ENCODE data around the gene MPZL1.

MPZL1 gene

GRCh38 chr1:167701510-167701909 is 20.3 kb upstream of the MPZL1 start:
- ChIA-PET CTCF (interaction anchor here (1.0 to 6.3 kb wide), 3 partner anchors 9 to 161 kb away, joined by 3 to 47 read pairs (median 4); no protein-coding TSS in a partner anchor), POLR2A (interaction anchor here (0.7 kb wide), 1 partner anchor 26 kb away, joined by 4 read pairs; no protein-coding TSS in a partner anchor)
- no peak for DNase-seq (ENCODE audit: extremely low spot score)
- TF ChIP-seq, protein P1, sequence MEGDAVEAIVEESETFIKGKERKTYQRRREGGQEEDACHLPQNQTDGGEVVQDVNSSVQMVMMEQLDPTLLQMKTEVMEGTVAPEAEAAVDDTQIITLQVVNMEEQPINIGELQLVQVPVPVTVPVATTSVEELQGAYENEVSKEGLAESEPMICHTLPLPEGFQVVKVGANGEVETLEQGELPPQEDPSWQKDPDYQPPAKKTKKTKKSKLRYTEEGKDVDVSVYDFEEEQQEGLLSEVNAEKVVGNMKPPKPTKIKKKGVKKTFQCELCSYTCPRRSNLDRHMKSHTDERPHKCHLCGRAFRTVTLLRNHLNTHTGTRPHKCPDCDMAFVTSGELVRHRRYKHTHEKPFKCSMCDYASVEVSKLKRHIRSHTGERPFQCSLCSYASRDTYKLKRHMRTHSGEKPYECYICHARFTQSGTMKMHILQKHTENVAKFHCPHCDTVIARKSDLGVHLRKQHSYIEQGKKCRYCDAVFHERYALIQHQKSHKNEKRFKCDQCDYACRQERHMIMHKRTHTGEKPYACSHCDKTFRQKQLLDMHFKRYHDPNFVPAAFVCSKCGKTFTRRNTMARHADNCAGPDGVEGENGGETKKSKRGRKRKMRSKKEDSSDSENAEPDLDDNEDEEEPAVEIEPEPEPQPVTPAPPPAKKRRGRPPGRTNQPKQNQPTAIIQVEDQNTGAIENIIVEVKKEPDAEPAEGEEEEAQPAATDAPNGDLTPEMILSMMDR (IDR thresholded peaks at IDR 0.05; ENCODE audit: control extremely low read depth, extremely low read depth, low read depth, missing control alignments) = no peak

DNA sequence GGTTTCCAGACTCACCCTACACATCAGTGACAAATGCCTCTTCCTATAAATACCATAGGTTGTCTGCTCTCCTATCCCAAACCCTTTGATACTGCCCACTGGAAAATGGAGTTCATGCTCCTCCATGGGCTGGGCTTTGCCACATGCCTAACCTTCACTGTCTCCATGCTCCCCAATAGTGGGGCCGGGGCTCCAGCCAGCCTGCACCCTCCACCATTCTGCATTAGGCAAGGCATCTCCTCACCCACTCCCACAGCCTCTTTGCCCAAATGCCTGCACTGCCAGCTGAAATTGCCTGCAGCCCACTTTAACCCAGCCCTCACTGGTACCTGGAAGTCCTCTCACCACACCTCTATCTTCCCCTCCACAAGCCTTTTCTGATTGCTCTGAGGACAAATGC is 18.2 kb upstream of the MPZL1 start:
- TF ChIP-seq, protein P1 (IDR thresholded peaks at IDR 0.05; ENCODE audit: control extremely low read depth, extremely low read depth, low read depth, missing control alignments) = no peak
- no peak for DNase-seq (ENCODE audit: extremely low spot score)
- CTCF ChIA-PET = interaction anchor here (2.2 to 6.3 kb wide), 3 partner anchors 9 to 17 kb away, joined by 15 to 47 read pairs (median 17); no protein-coding TSS in a partner anchor
- POLR2A ChIA-PET = no interaction called here

DNA sequence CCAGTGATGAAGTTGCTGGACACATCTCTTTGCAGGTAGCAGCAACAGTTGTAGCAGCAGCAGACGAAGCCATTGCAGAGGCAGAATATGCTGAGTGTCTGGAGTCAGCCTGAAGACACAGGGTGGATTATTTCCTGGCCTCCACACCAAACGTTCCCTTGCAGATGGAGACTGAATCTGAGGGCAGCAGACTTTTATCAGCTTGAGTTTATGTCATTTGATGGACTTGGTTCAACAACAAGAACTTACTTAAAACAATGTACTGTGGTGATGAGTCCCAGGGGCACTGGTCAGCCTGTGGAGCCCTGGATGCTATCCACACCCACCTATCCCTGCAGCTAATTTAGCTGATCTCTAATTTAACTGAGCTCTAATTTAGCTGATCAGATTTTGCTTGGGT is 17.1 kb upstream of the MPZL1 start:
- TF ChIP-seq, protein P1 (IDR thresholded peaks at IDR 0.05; ENCODE audit: control extremely low read depth, extremely low read depth, low read depth, missing control alignments) = no peak
- no peak for DNase-seq (ENCODE audit: extremely low spot score)
- ChIA-PET CTCF (interaction anchor here (0.8 to 6.3 kb wide), 6 partner anchors 10 to 165 kb away, joined by 3 to 47 read pairs (median 10); no protein-coding TSS in a partner anchor), POLR2A (no interaction called here)

DNA sequence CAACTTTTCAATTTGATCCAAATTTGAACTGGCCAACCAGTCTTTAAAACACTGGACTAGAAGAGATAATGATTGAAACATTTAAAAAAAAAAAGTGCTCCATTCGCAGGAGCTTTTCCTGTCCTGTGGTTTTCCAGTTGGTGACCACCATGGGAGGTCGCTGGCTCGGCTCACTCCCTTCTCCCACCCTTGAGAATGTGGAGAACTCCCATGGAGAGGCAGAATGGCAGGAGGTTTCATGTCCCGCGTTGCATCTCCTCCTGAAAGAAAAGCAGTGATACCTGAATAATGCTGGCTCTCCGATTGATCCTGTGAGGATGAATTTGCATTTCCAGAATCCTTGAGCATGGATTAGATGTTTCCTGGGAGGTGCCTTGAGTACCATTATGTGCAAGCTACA is 16.5 kb upstream of the MPZL1 start:
- POLR2A ChIA-PET = no interaction called here
- CTCF ChIA-PET = interaction anchor here (1.2 to 6.3 kb wide), 4 partner anchors 9 to 165 kb away, joined by 3 to 47 read pairs (median 11); no protein-coding TSS in a partner anchor
- DNase-seq (ENCODE audit: extremely low spot score) = no peak
- TF ChIP-seq, protein P1 (IDR thresholded peaks at IDR 0.05; ENCODE audit: control extremely low read depth, extremely low read depth, low read depth, missing control alignments) = no peak

GRCh38 chr1:167706363-167706762 is 15.4 kb upstream of the MPZL1 start:
- TF ChIP-seq, protein P1 (IDR thresholded peaks at IDR 0.05; ENCODE audit: control extremely low read depth, extremely low read depth, low read depth, missing control alignments) = no peak
- CTCF ChIA-PET = interaction anchor here (2.3 to 6.3 kb wide), 2 partner anchors 20 to 38 kb away, joined by 5 to 47 read pairs; no protein-coding TSS in a partner anchor
- no peak for DNase-seq (ENCODE audit: extremely low spot score)

DNA sequence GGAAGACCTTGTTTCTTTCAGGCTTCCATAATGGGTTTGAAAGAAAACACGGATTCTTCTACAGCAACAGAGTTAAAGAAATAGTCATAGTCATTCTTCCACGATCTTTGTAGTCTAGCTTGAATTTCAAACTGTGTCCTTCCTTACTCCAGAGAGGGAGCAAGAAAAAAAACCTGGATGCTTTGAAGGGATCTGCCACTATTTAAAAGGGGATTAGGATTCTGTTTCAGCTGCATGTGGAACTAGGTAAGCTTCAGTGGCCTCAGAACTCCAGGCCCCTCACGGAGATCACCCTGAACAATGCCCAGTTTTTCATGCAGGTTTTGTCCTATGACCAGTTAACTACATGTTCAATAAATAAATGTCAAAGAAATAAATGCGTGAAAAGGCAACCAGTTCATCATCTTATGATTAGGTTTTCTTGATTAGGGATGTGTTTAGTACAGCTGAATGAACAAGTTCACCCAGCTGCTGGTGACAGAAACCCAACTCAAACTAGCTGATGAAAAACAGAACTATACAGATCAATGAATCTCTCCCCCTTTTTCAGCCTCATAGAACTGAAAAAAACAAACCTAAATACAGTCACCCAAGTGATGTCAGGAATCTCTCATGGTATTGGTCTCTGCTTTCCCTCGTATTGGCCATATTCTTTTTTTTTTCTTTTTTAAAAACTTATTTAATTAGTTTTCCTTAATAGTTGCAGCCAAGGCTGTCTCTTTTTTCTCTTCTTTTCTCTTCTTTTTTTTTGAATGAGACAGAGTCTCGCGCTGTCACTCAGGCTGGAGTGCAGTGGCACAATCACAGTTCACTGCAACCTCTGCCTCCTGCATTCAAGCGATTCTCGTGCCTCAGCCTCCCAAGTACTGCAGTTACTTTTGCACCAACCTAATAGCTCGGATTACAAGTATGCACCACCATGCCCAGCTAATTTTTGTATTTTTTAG is 14.6 kb upstream of the MPZL1 start:
- no peak for DNase-seq (ENCODE audit: extremely low spot score)
- POLR2A ChIA-PET = interaction anchor here (0.6 kb wide), 1 partner anchor 392 kb away, joined by 3 read pairs; no protein-coding TSS in a partner anchor
- CTCF ChIA-PET = interaction anchor here (1.2 to 3.5 kb wide), 3 partner anchors 9 to 20 kb away, joined by 3 to 21 read pairs (median 12); no protein-coding TSS in a partner anchor
- TF ChIP-seq, protein P1 (IDR thresholded peaks at IDR 0.05; ENCODE audit: control extremely low read depth, extremely low read depth, low read depth, missing control alignments) = no peak

More at GRCh38 chr1:167706363-167706762, 15.4 kb upstream of the MPZL1 start:
- POLR2A ChIA-PET = no interaction called here
